K562 (cell line): ENCODE data around the gene TFPI. TPM values are rescaled to one million over a fixed set of nuclear protein-coding genes. Genes with fewer than 3 reads are reported as not detected.
A peak's percentile ranks its signal among the peaks of the same experiment; 100 is the strongest.

Source experiments
- CC2D1A ChIP-seq: fragments of 450-650 bp; IDR thresholded peaks from 2 replicates; pipeline ENCODE4 v1.6.1; 2017; ENCODE audit warnings: mild to moderate bottlenecking
- CREM ChIP-seq: IDR thresholded peaks from 2 replicates; pipeline ENCODE4 v1.6.1; 2014; ENCODE audit warnings: antibody characterized with exemption, low read depth
- MTA1 ChIP-seq: fragments of 450-650 bp; IDR thresholded peaks from 2 replicates; pipeline ENCODE4 v1.6.1; 2017; ENCODE audit warnings: borderline replicate concordance
- PBX2 ChIP-seq, 2 experiments: IDR thresholded peaks in 1 of 2; conservative IDR thresholded peaks in 1 of 2; 2 replicates each; pipeline ENCODE4 v1.6.1; 2016; ENCODE audit warnings: low read depth in 2 of 2, mild to moderate bottlenecking in 1 of 2, missing compliant biosample characterization in 1 of 2, missing genetic modification characterization in 1 of 2, moderate library complexity in 1 of 2
- RAD21 ChIP-seq, 2 experiments: fragments of 250-450 bp in 1 of 2; fragments of 450-650 bp in 1 of 2; sonication (Bioruptor Pico) in 1 of 2; formaldehyde crosslinking in 1 of 2; IDR thresholded peaks in 1 of 2; conservative IDR thresholded peaks in 1 of 2; 2 replicates each; pipeline versions ENCODE4 v1.4.0 to v1.8.0; 2020 to 2022; ENCODE audit warnings: mild to moderate bottlenecking in 2 of 2, moderate library complexity in 1 of 2
- REST ChIP-seq, 2 experiments: fragments of 450-650 bp; formaldehyde crosslinking in 1 of 2; IDR thresholded peaks; 2 replicates each; pipeline versions ENCODE4 v1.4.0 to v1.6.1; 2014 to 2020; ENCODE audit warnings: mild to moderate bottlenecking in 2 of 2, borderline replicate concordance in 1 of 2, low read depth in 1 of 2
- RFX1 ChIP-seq: fragments of 450-650 bp; IDR thresholded peaks from 2 replicates; pipeline ENCODE4 v1.6.1; 2016; ENCODE audit warnings: mild to moderate bottlenecking, moderate library complexity
- RFX5 ChIP-seq: IDR thresholded peaks from 2 replicates; pipeline ENCODE4 v1.6.1; 2011; ENCODE audit warnings: low read depth, mild to moderate bottlenecking, improper control_type of control experiment, low read length
- SMC3 ChIP-seq: conservative IDR thresholded peaks from 2 replicates; pipeline ENCODE4 v1.6.1; 2011; ENCODE audit warnings: low read depth, low read length, improper control_type of control experiment; ENCODE audit not compliant: insufficient read depth
- ZHX1 ChIP-seq: fragments of 150-350 bp; conservative IDR thresholded peaks from 2 replicates; pipeline ENCODE4 v1.6.1; 2014; ENCODE audit warnings: low read length
- polyA plus RNA-seq, 8 experiments: library from polyadenylated mRNA; depleted of rRNA in 4 of 8; stranded (reverse) in 5 of 8; unstranded in 3 of 8; fragments of >200 nt; fragmentation: Nextera tagmentation in 2 of 8; fragmentation: Illumina TruSeq in 1 of 8; extraction: Ambion mirVana in 2 of 8; extraction: Trizol in 1 of 8; gene quantifications; 2 replicates each; pipeline versions ENCODE4 v1.2.1 to v1.2.3, GENCODE V29; 2011 to 2014; ENCODE audit warnings: inconsistent platforms in 1 of 8, missing spikeins in 1 of 8
- total RNA-seq, 7 experiments: library from RNA; depleted of rRNA in 6 of 7; stranded (reverse); fragments of >200 nt in 6 of 7; fragmentation: Illumina TruSeq in 2 of 7; extraction: Trizol in 2 of 7; gene quantifications; 2 replicates each; pipeline versions ENCODE4 v1.2.1 to v1.2.3, GENCODE V29; 2011 to 2021; ENCODE audit warnings: low replicate concordance in 1 of 7

TFPI gene
- total and polyA plus RNA-seq, 9 of the 15 experiments (the other 6 are each of a cell fraction or from before 2014, with no cell fraction given), result 53.5 to 219 (median 100) TPM

- TF ChIP-seq PBX2 (CRISPR knock-in tag; IDR thresholded peaks at IDR 0.05; ENCODE audit: low read depth) (no peak), PBX2 (tag; conservative IDR thresholded peaks at IDR 0.05; ENCODE audit: low read depth) (0 out of 2 replicates have a peak, but pooled peaks have one; percentile 22), CREM (0 out of 2 replicates have a peak, but pooled peaks have one; percentile 14), RFX1 (peak; percentile 33), ZHX1 (no peak), REST (IDR thresholded peaks at IDR 0.05; ENCODE audit: borderline replicate concordance) (peak; percentile 91), REST (CRISPR knock-in tag; IDR thresholded peaks at IDR 0.05; ENCODE audit: low read depth) (no peak), CC2D1A (peak; percentile 78), RFX5 (peak; percentile 61; the same call in 1 of the 2 replicates), RAD21 (CRISPR knock-in tag; conservative IDR thresholded peaks at IDR 0.05 in 1 of 2, IDR thresholded peaks at IDR 0.05 in 1 of 2) (peak; percentile 99 to 100), SMC3 (peak; percentile 95), MTA1 (no peak)
These were observed 54.2 kb downstream of the TFPI start (continued) for GRCh38 chr2:187499941-187500532.
